Heart left ventricle (tissue), 13 donors: ENCODE results near the gene ZDHHC14.

Experiments
- CTCF ChIP-seq, 12 donors: fragments of 200-600 bp; sonication (generic) in 4 of 12; IDR thresholded peaks; one replicate each; pipeline versions ENCODE4 v1.5.0 to v1.8.0; 2018 to 2022; ENCODE audit warnings: antibody characterized with exemption in 12 of 12, mild to moderate bottlenecking in 5 of 12
- POLR2A ChIP-seq, 2 donors: fragments of 450-650 bp; IDR thresholded peaks; one replicate each; pipeline ENCODE4 v1.6.1; 2017; ENCODE audit warnings: antibody characterized with exemption in 2 of 2, mild to moderate bottlenecking in 2 of 2, moderate library complexity in 2 of 2
- donor health status: ischemic (EF 13 %, LVEDD 7.1; RV severe dilation, severe dysfunction).
- donor health status: DM: no; HTN: yes; CAD: no.
- donor health status: DM: no; HTN: no; CAD: no.
- donor health status: ischemic (EF 25% LVEDD 6.9; RV normal size, moderate dysfunction).
- donor health status: ischemic (EF 25% LVEDD 5.7; RV mildly dilated, moderate dysfunction).
- donor health status: ischemic (EF 35%, LVEDD 5.7; RV mildly dilated, moderate dysfunction).
- donor health status: nonischemic (EF 11% LVEDD 7.7; RV severe dilation, severe dysfunction).
- donor health status: DM: yes; HTN: yes; CAD: no.
- donor health status: PGD.
- donor health status: ischemic (EF 29% LVEDD 5.4; RV normal size, mild dysfunction).
- donor health status: nonischemic (EF 23%, LVEDD 6.1; RV moderate dilation, normal function).

GRCh38 chr6:157478926-157479325, 97.9 kb downstream of the ZDHHC14 start:
- no peak for TF ChIP-seq CTCF (IDR thresholded peaks at IDR 0.05)
- TF ChIP-seq POLR2A (IDR thresholded peaks at IDR 0.05), result no peak
